T-helper 2 cell (primary cell): ENCODE data around the gene MKNK2.
A peak's percentile ranks its signal among the peaks of the same experiment; 100 is the strongest.

ENCODE experiments used
- DNase-seq, 5 experiments: peaks; one replicate each; pipeline versions ENCODE4 v3.0.0 to v3.0.0-alpha.2; 2012 to 2022

Gene MKNK2

DNA sequence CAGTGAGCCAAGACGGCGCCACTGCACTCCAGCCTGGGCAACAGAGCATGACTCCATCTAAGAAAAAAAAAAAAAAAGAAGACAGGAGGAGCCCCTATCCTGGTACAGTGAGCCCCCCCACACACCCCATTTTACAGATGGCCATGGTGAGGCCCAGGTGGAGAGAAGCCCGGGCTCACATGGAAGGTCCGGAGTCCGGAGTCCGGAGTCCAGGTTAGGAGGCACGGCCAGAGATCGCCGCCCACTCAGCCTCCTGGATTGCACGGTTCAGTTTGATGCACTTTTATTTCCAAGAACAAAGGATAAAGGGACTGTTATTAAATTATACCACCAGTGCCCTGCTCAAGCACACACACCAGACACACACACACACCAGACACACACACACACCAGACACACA lies 24.3 kb downstream of the MKNK2 start:
- DNase-seq: no peak

DNA sequence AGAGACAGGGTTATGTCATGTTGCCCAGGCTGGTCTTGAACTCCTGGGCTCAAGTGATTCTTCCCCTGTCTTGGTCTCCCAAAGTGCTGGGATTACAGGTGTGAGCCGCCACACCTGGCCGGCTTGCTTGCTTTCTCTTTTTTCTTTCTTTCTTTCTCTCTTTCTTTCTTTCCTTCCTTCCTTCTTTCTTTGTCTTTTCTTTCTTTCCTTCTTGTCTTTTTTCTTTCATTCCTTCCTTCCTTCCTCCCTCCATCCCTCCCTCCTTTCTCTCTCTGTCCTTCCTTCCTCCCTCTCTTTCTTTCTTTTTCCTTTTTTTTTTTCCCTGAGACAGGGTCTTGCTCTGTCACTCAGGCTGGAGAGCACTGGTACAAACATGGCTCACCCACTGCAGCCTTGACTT lies 28.8 kb downstream of the MKNK2 start:
- DNase-seq: no peak

- no peak for DNase-seq
These were observed 29.4 kb downstream of the MKNK2 start for GRCh38 chr19:2021453-2022140.

DNA sequence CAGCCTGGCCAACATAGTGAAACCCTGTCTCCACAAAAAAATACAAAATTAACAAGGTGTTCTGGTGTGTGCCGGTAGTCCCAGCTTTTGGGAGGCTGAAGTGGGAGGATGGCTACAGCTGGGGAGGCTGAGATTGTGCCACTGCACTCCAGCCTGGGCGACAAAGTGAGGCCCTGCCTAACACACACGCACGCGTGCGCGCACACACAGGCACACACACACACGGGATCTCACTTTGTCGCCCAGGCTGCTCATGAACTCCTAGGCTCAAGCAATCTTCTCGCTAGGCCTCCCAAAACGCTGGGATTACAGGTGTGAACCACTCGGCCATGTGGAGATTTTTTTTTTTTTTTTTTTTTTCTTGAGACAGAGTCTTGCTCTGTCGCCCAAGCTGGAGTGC lies 32.3 kb downstream of the MKNK2 start:
- no peak for DNase-seq

DNA sequence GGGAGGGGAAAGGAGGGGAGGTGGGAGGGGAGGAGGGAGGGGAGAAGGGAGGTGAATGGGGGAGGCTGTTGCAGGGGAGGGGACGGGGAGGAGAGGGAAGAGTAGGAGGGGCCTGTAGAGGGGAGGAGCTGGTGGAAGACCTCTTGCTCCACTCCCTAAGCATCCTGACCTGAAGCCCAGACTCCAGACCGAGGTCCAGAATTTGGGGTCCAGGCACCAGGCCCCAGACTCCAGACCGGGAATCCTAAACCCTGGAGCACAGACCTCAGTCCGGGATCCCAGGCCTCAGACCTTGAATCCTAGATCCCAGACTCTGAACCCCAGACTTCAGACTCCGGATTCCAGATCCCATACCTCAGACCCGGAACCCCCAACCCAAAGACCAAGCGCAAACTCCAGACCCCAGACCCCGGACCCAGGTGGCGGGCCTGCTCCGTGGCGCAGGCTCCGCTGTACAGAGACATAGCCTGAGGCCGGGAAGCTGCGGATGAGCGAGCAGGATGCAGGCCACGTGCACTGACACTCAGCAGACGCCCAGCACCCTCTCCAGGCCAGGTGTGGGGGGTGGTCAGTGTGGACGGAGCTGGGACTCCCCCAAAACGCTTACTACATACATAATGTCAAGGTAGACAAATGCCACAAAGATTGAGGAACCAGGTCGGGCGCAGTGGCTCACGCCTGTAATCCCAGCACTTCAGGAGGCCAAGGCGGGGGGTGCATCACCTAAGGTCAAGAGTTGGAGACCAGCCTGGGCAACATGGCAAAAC lies 34.8 kb downstream of the MKNK2 start:
- peak in 3 of 5 experiments; percentile 34 to 89 (median 45) for DNase-seq

DNA sequence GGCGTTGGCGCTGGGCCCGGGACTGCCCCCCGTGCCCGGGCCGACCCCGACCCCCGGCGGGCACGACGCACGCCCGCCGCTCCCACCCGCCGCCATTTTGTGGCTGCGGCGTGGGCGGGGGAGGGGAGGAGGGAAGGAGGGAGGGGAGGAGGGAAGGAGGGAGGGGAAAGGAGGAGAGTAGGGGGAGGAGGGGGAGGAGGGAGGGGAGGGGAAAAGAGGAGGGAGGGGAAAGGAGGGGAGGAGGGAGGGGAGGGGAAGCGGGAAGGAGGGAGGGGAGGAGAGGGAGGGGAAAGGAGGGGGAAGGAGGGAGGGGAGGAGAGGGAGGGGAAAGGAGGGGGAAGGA lies 35.5 kb downstream of the MKNK2 start, which contains the start of gene BTBD2:
Gene BTBD2, minus strand, starts transcription at position 107 of the 343 bp plus-strand sequence. Its CDS starts 11 bp downstream, at position 96.
- peak in 2 of 5 experiments; percentile 41 to 79 for DNase-seq

GRCh38 chr19:2014731-2015607 lies 36.1 kb downstream of the MKNK2 start:
- DNase-seq: peak in 1 of 5 experiments; percentile 57

GRCh38 chr19:2014131-2014571 lies 36.9 kb downstream of the MKNK2 start:
- no peak for DNase-seq

DNA sequence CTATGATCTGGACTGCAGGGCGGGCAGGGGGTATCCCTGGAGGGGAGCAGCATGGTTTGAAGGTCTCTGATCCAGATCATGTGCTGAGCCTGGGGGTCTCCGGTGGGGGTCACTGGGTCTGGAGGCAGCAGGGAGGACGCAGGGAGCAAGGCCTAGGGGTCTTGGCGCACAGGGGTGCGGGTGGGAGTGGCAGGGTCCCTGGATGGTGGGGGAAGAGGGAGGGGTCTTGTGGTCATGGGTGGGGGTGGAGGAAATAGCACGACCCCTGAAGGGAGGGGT lies 37.4 kb downstream of the MKNK2 start:
- DNase-seq: no peak

- no peak for DNase-seq
These were observed 37.9 kb downstream of the MKNK2 start for GRCh38 chr19:2012941-2013682.

GRCh38 chr19:2011169-2011568 lies 39.9 kb downstream of the MKNK2 start:
- DNase-seq: no peak

DNA sequence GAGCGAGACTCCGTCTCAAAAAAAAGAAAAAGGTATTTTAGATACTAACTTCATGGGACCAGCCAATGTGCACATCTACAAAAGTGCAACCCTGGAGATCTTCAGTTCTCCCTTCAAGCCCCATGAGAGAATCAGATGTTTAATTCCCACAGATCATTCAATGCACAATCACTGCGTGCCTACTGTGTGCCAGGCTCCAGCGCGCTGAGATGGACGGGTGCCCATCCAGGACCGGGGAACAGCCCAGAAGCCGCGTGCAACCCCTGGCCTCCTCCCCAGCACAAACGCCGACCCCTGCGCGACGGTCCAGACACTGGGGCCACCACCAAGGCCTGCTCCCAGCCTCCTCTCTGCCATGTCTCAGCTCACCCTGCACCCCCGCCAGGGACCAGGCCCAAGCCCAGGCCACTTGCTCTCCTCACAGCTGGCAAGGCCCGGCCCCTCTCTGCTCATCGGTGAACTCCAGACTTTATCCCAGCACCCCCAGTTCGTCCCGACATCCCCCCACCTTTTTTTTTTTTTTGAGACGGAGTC lies 40.8 kb downstream of the MKNK2 start:
- DNase-seq: no peak

- DNase-seq: no peak
These were observed 47.2 kb downstream of the MKNK2 start for GRCh38 chr19:2003874-2004273.

GRCh38 chr19:1999856-2000515 lies 51.1 kb downstream of the MKNK2 start:
- no peak for DNase-seq

DNA sequence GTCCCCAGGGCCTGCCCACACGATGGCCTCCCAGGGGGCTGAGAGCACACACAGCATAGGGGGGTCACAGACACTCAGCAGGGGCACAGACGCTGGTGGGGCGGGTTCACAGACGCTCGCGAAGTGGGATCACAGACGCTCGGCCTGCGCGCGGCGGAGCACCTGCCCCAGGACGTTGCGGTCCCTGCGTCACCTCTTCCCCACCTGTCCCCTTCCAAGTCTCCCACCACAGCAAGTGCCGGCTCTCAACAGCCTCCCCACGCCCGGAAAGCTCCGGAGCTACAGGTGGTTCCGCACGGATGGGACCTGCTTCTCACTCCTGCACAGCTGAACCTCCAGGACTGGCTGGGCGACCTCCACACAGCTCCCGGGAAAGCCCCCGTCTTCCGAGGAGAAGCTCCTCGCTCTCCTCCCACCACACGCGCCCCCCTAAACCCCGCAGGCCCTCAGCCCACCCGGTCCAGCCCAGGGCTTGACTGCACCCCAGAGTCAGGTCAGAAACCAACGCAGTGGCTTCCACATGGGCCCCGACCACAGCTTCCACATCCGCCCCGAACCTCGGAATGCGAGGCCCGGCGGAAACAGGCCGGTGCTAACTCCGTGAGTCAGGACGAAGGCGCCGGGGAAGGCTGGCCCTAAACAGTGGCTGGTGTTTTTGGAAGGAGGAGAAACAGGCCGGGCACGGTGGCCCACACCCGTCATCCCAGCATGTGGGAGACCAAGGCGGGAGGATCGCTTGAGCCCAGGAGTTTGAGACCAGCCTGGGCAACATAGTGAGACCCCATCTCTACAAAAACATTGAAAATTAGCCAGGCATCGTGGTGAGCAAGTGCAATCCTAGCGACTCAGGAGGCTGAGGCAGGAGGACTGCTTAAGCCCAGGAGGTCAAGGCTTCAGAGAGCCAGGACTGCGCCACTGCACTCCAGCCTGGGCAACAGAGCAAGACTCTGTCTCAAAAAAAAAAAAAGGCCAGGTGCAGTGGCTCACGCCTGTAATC lies 52.0 kb downstream of the MKNK2 start:
- no peak for DNase-seq

- DNase-seq: no peak
These were observed 53.5 kb downstream of the MKNK2 start for GRCh38 chr19:1997353-1998233.

DNA sequence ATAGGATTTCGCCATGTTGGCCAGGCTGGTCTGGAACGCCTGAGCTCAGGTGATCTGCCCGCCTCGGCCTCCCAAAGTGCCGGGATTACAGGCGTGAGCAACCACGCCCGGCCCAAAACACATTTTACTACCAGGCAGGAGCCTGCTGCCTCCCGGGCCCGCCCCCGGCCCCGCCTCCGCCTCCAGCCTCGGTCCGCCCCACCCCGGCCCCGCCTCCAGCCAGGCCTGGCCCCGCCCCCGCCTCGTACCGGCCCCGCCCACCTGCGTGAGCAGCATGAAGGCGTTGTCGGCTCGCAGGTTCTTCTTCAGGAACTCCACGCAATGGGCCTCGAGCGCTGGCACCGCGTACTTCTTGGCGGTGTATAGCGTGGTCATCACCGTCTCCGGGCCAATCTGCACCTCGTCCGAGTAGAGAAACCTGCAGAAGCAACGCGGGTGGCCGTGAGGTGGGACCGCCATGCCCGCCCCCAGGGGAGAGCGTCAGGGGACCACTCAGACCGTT lies 58.2 kb downstream of the MKNK2 start:
- DNase-seq: peak in 1 of 5 experiments; percentile 32

- DNase-seq: no peak
These were observed 59.8 kb downstream of the MKNK2 start for GRCh38 chr19:1991018-1991913.
